ENCODE measurements around the gene KRT38. TPM values are rescaled to one million over a fixed set of nuclear protein-coding genes. Genes with fewer than 3 reads are reported as not detected.
A peak's percentile ranks its signal among the peaks of the same experiment; 100 is the strongest.

Gene KRT38
- total RNA-seq, 2 experiments from 2014 or later: not detected

DNA sequence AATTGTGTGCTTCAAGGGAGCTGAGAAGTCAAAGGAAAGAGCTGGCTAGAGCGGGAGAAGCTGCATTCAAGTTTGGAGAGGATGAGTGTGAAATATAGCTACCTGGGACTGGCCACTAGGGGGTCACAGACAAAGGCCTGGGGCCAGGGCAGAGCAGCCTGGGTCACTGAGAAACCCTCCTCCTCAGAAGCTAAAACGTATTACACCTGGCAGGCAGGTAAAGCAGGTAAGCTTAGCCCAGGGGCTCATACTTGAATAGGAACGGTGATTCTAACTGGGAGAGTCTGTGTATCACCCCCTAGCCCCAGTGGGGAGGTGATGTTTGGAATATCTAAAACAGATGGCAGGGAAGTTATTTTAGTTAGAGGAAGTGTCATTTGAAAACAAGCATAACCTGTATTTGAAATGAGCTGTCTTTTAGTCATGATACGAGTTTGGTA lies 23.2 kb downstream of the KRT38 start:
- intact Hi-C loops (cut with micrococcal nuclease): no loop called here
- peak; percentile 13 for DNase-seq
- ChIA-PET POLR2A (no interaction called here), CTCF (interaction anchor here (0.8 to 2.3 kb wide), 13 partner anchors 9 to 185 kb away, joined by 3 to 19 read pairs (median 3); partner anchors contain the start of gene KRT32)
- no peak overlapping the region for H3K27ac Mint-ChIP-seq
- no peaks in the 10 kb centered on the region for H3K9me3 Mint-ChIP-seq
- no peak for ATAC-seq
- TF ChIP-seq, protein P1, sequence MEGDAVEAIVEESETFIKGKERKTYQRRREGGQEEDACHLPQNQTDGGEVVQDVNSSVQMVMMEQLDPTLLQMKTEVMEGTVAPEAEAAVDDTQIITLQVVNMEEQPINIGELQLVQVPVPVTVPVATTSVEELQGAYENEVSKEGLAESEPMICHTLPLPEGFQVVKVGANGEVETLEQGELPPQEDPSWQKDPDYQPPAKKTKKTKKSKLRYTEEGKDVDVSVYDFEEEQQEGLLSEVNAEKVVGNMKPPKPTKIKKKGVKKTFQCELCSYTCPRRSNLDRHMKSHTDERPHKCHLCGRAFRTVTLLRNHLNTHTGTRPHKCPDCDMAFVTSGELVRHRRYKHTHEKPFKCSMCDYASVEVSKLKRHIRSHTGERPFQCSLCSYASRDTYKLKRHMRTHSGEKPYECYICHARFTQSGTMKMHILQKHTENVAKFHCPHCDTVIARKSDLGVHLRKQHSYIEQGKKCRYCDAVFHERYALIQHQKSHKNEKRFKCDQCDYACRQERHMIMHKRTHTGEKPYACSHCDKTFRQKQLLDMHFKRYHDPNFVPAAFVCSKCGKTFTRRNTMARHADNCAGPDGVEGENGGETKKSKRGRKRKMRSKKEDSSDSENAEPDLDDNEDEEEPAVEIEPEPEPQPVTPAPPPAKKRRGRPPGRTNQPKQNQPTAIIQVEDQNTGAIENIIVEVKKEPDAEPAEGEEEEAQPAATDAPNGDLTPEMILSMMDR (IDR thresholded peaks at IDR 0.05): no peak
- H3K27me3 Mint-ChIP-seq: no peaks in the 10 kb centered on the region
- peaks cover 4% of the 10 kb centered on the region for H3K4me1 Mint-ChIP-seq (ENCODE audit: low read depth)
- no peaks in the 10 kb centered on the region for H3K36me3 Mint-ChIP-seq (ENCODE audit: low read depth)
- H3K4me3 Mint-ChIP-seq: no peak overlapping the region

- H3K27me3 Mint-ChIP-seq: no peaks in the 10 kb centered on the region
- no peak overlapping the region for H3K4me3 Mint-ChIP-seq
- ATAC-seq (no peak), DNase-seq (no peak)
- H3K27ac Mint-ChIP-seq: no peak overlapping the region
- POLR2A ChIA-PET: no interaction called here
- CTCF ChIA-PET: interaction anchor here (0.8 to 2.3 kb wide), 10 partner anchors 9 to 132 kb away, joined by 3 to 19 read pairs (median 3); partner anchors contain the start of gene KRT32
- H3K9me3 Mint-ChIP-seq: no peaks in the 10 kb centered on the region
- peaks cover 4% of the 10 kb centered on the region for H3K4me1 Mint-ChIP-seq (ENCODE audit: low read depth)
- TF ChIP-seq, protein P1 (IDR thresholded peaks at IDR 0.05): no peak
- H3K36me3 Mint-ChIP-seq (ENCODE audit: low read depth): no peaks in the 10 kb centered on the region
- intact Hi-C loops (cut with micrococcal nuclease): no loop called here
These were observed 23.7 kb downstream of the KRT38 start for GRCh38 chr17:41417127-41417526.

GRCh38 chr17:41416479-41416878 lies 24.3 kb downstream of the KRT38 start:
- intact Hi-C loops (cut with micrococcal nuclease): no loop called here
- H3K9me3 Mint-ChIP-seq: no peaks in the 10 kb centered on the region
- TF ChIP-seq, protein P1 (IDR thresholded peaks at IDR 0.05): no peak
- H3K27me3 Mint-ChIP-seq: no peaks in the 10 kb centered on the region
- peaks cover 4% of the 10 kb centered on the region for H3K4me1 Mint-ChIP-seq (ENCODE audit: low read depth)
- H3K27ac Mint-ChIP-seq: no peak overlapping the region
- ATAC-seq (no peak), DNase-seq (no peak)
- ChIA-PET POLR2A (no interaction called here), CTCF (interaction anchor here (1.0 kb wide), 1 partner anchor 185 kb away, joined by 3 read pairs; no protein-coding TSS in a partner anchor)
- H3K36me3 Mint-ChIP-seq (ENCODE audit: low read depth): no peaks in the 10 kb centered on the region
- H3K4me3 Mint-ChIP-seq: no peak overlapping the region

DNA sequence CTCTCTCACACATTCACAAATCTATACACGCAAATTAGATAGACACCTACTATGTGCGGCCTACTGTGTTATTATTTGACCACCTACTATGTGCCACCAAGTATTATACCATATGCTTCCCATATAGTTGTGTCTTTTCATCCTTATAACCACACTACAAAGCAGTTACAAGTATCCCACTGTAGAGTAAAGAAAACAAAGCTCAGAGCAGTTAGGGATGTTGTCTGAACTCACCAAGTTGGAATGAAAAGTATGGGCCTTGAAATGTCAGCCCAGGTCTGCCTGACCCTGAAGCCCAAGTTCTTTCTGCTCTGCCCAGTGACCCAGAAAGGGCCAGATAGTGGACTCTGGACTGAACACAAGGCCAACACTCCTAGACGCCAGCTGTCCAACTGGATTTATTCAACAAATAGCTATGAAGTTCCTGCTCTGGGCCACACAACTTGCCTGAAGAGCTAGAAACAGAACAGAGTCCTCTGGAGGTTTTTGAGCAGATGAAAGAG lies 24.9 kb downstream of the KRT38 start:
- Mint-ChIP-seq H3K9me3 (no peaks in the 10 kb centered on the region), H3K4me1 (ENCODE audit: low read depth) (peaks cover 4% of the 10 kb centered on the region), H3K27me3 (no peaks in the 10 kb centered on the region), H3K36me3 (ENCODE audit: low read depth) (no peaks in the 10 kb centered on the region), H3K27ac (no peak overlapping the region), H3K4me3 (no peak overlapping the region)
- intact Hi-C loops (cut with micrococcal nuclease): no loop called here
- ATAC-seq (no peak), DNase-seq (no peak)
- ChIA-PET POLR2A (no interaction called here), CTCF (interaction anchor here (1.0 kb wide), 1 partner anchor 186 kb away, joined by 3 read pairs; no protein-coding TSS in a partner anchor)
- TF ChIP-seq, protein P1 (IDR thresholded peaks at IDR 0.05): no peak

- DNase-seq: no peak
- Mint-ChIP-seq H3K4me1 (ENCODE audit: low read depth) (peaks cover 4% of the 10 kb centered on the region), H3K27ac (no peak overlapping the region), H3K4me3 (no peak overlapping the region), H3K36me3 (ENCODE audit: low read depth) (no peaks in the 10 kb centered on the region), H3K9me3 (no peaks in the 10 kb centered on the region), H3K27me3 (no peaks in the 10 kb centered on the region)
- intact Hi-C loops (cut with micrococcal nuclease): no loop called here
- no peak for ATAC-seq
- ChIA-PET CTCF (interaction anchor here (1.0 kb wide), 1 partner anchor 186 kb away, joined by 3 read pairs; no protein-coding TSS in a partner anchor), POLR2A (no interaction called here)
- TF ChIP-seq, protein P1 (IDR thresholded peaks at IDR 0.05): no peak
These were observed 25.4 kb downstream of the KRT38 start for GRCh38 chr17:41415411-41415810.

Measured in activated CD8-positive, alpha-beta T cell treated with anti-CD3 and anti-CD28 coated beads for 36 hours (primary cell).